KMS-11 (cell line): ENCODE measurements around the gene TCF7L2.

ENCODE experiments used
- H2AFZ ChIP-seq: fragments of 200-600 bp; sonication (generic); 2 replicates; pipeline ENCODE4 v1.6.1; 2016; ENCODE audit warnings: antibody characterized with exemption, mixed run types, low read depth
- H3K27ac ChIP-seq: fragments of 200-600 bp; sonication (generic); 2 replicates; pipeline ENCODE4 v1.6.1; 2016; ENCODE audit warnings: mild to moderate bottlenecking, mixed run types
- H3K27me3 ChIP-seq: fragments of 200-600 bp; sonication (generic); 2 replicates; pipeline ENCODE4 v1.6.1; 2017; ENCODE audit warnings: mild to moderate bottlenecking, low read depth, mixed run types, moderate library complexity; ENCODE audit not compliant: insufficient read depth
- H3K36me3 ChIP-seq: fragments of 200-600 bp; sonication (generic); 2 replicates; pipeline ENCODE4 v1.6.1; 2017; ENCODE audit warnings: mild to moderate bottlenecking, mixed run types; ENCODE audit not compliant: insufficient read depth
- H3K4me1 ChIP-seq: fragments of 200-600 bp; sonication (generic); 2 replicates; pipeline ENCODE4 v1.6.1; 2016; ENCODE audit warnings: mild to moderate bottlenecking, low read depth, mixed run types; ENCODE audit not compliant: poor library complexity, severe bottlenecking
- H3K4me2 ChIP-seq: fragments of 200-600 bp; sonication (generic); 2 replicates; pipeline ENCODE4 v1.7.0; 2016; ENCODE audit warnings: mild to moderate bottlenecking, mixed run types
- H3K4me3 ChIP-seq: fragments of 200-600 bp; sonication (generic); IDR thresholded peaks from 2 replicates; pipeline ENCODE4 v1.6.1; 2017; ENCODE audit warnings: low read depth, low read length, mixed read lengths; ENCODE audit not compliant: insufficient read depth
- H3K79me2 ChIP-seq: fragments of 200-600 bp; sonication (generic); 2 replicates; pipeline ENCODE4 v1.6.1; 2016; ENCODE audit warnings: low read depth, mixed run types; ENCODE audit not compliant: insufficient read depth
- H3K9ac ChIP-seq: fragments of 200-600 bp; sonication (generic); 2 replicates; pipeline ENCODE4 v1.6.1; 2016; ENCODE audit warnings: mild to moderate bottlenecking, mixed run types
- H4K20me1 ChIP-seq: fragments of 200-600 bp; sonication (generic); 2 replicates; pipeline ENCODE4 v1.6.1; 2016; ENCODE audit warnings: mild to moderate bottlenecking, mixed run types; ENCODE audit not compliant: insufficient read depth
- CTCF ChIP-seq: fragments of 200-600 bp; sonication (generic); conservative IDR thresholded peaks from 2 replicates; pipeline ENCODE4 v1.6.1; 2017; ENCODE audit warnings: low read depth, mild to moderate bottlenecking, antibody characterized with exemption, low read length, moderate library complexity, mixed read lengths

TCF7L2 gene

DNA sequence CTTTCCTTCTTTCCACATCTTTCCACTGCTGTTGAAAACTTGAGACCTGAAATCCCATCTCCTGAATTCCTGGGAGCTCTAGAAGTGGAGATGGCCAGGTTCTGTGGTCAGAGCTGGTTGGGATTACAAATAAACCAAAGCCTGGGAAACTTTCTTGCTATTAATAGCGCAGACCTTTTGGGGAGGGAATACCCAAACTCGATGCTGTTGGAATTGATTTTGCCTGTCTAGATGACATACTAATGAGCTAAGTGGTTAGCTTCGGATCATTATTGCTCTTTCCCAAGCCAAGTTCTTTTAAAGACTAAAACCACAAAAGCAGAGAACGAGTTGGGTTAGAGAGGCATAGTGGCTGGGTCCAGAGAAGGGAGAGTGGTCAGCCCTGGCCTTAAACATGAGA, 76.6 kb downstream of the TCF7L2 start:
- H3K4me1 ChIP-seq: no peaks in the 10 kb centered on the region
- no peak overlapping the region for H3K27ac ChIP-seq
- H2AFZ ChIP-seq: no peak overlapping the region

GRCh38 chr10:113027230-113027573, 77.2 kb downstream of the TCF7L2 start:
- H3K4me2 ChIP-seq: no peak overlapping the region
- no peaks in the 10 kb centered on the region for H3K79me2 ChIP-seq
- no peaks in the 10 kb centered on the region for H3K27me3 ChIP-seq
- no peak overlapping the region for H3K9ac ChIP-seq
- no peaks in the 10 kb centered on the region for H3K4me1 ChIP-seq
- H2AFZ ChIP-seq: no peak overlapping the region
- H3K36me3 ChIP-seq: no peaks in the 10 kb centered on the region
- no peak overlapping the region for H3K4me3 ChIP-seq
- no peak for TF ChIP-seq CTCF
- H3K27ac ChIP-seq: no peak overlapping the region
- H4K20me1 ChIP-seq: no peaks in the 10 kb centered on the region

More for the DNA sequence above, 76.6 kb downstream of the TCF7L2 start:
- no peak for TF ChIP-seq CTCF
- Histone ChIP-seq H4K20me1 (no peaks in the 10 kb centered on the region), H3K36me3 (no peaks in the 10 kb centered on the region), H3K4me2 (no peak overlapping the region), H3K4me3 (no peak overlapping the region), H3K79me2 (no peaks in the 10 kb centered on the region), H3K27me3 (no peaks in the 10 kb centered on the region), H3K9ac (no peak overlapping the region)

GRCh38 chr10:113027574-113028455, 77.8 kb downstream of the TCF7L2 start:
- no peak overlapping the region for H3K9ac ChIP-seq
- no peak for TF ChIP-seq CTCF
- H3K4me2 ChIP-seq: no peak overlapping the region

DNA sequence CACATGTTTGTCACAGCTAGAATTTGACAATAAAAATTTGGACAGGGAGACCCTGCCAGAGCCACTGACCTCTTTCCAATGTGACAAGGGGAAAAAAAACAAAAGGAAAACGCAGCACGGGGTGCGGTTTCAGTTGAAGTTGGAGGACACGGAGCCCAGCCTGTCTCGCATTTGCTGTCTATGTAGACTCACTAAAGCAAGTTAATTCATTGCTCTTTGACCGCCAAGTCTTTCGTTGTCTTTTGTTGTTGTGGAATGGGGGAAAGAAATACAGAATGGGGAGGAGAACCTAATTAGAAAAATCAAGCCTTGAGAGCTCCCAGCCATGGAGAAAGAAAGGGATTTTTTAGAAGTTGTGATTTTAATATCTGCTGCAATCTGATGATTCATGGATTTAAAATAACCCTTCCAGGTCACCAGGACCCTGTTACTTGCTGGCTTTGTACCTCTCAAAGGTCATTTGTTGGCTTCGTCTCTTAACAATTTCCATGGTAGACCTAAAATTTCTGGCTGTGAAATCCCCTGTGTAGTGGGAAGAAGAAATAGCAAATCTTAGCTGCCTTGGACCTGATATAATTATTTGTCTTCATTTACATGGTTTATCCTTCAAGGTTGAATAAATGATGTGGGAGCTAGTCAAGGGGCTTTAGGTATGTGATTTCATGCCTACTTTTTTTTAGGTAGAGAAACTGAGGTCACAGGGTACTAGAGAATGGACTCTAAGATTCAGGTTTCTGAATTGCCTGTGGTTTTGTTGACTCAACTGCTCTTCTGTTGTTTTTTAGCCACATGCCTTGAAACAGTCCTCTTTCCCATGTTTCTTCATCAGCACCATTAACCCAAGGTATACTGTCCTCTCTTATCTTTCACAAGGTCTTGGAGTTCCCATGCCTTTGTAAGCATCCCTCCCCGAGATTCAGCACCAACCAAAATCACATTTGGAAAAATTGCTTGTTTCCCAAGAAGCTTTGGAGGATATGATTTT, 78.7 kb downstream of the TCF7L2 start:
- Histone ChIP-seq H3K9ac (no peak overlapping the region), H3K27me3 (no peaks in the 10 kb centered on the region), H3K27ac (no peak overlapping the region), H4K20me1 (no peaks in the 10 kb centered on the region), H3K4me1 (no peaks in the 10 kb centered on the region), H3K4me2 (no peak overlapping the region), H3K79me2 (no peaks in the 10 kb centered on the region), H2AFZ (no peak overlapping the region), H3K36me3 (no peaks in the 10 kb centered on the region), H3K4me3 (no peak overlapping the region)
- no peak for TF ChIP-seq CTCF

More at GRCh38 chr10:113027574-113028455, 77.8 kb downstream of the TCF7L2 start:
- H4K20me1 ChIP-seq: no peaks in the 10 kb centered on the region
- no peaks in the 10 kb centered on the region for H3K27me3 ChIP-seq
- no peak overlapping the region for H3K27ac ChIP-seq
- no peak overlapping the region for H2AFZ ChIP-seq
- no peaks in the 10 kb centered on the region for H3K36me3 ChIP-seq
- no peaks in the 10 kb centered on the region for H3K4me1 ChIP-seq
- no peak overlapping the region for H3K4me3 ChIP-seq
- no peaks in the 10 kb centered on the region for H3K79me2 ChIP-seq
